Left ventricle myocardium inferior (tissue), 1 donor: Measurements from ENCODE around the gene PDHX. TPM values are rescaled to one million over a fixed set of nuclear protein-coding genes. Genes with fewer than 3 reads are reported as not detected.

ENCODE experiments used
- DNase-seq: peaks from one replicate; pipeline ENCODE4 v3.0.0-alpha.2; 2020
- H3K27ac ChIP-seq: fragments of 200-600 bp; replicated peaks from 2 replicates; pipeline ENCODE4 v1.8.0; 2021
- H3K27me3 ChIP-seq: fragments of 200-600 bp; 2 replicates; pipeline ENCODE4 v1.8.0; 2021; ENCODE audit warnings: low read depth
- H3K36me3 ChIP-seq: fragments of 200-600 bp; 2 replicates; pipeline ENCODE4 v1.8.0; 2021
- H3K4me1 ChIP-seq: fragments of 200-600 bp; 2 replicates; pipeline ENCODE4 v1.8.0; 2021
- H3K4me3 ChIP-seq: fragments of 200-600 bp; 2 replicates; pipeline ENCODE4 v1.8.0; 2021; ENCODE audit warnings: mild to moderate bottlenecking, moderate library complexity
- H3K9me3 ChIP-seq: fragments of 200-600 bp; replicated peaks from 2 replicates; pipeline ENCODE4 v1.8.0; 2021
- CTCF ChIP-seq: fragments of 200-600 bp; IDR thresholded peaks from 2 replicates; pipeline ENCODE4 v1.8.0; 2021; ENCODE audit warnings: antibody characterized with exemption, mild to moderate bottlenecking, borderline replicate concordance
- intact Hi-C: fragments of 100-400 bp; cut with micrococcal nuclease; formaldehyde crosslinking; loops from one replicate; pipeline ENCODE4 v1.11.0; 2022
- total RNA-seq: library from RNA; stranded (reverse); fragmentation: NEBNext Ultra II Directional; extraction: Animal tissue kit (Norgen Biotek cat#: 25700); gene quantifications from one replicate; pipeline ENCODE4 v1.2.1, GENCODE V29; 2021
- donor health status: DM: no; HTN: yes; CAD: no; lungs with severe emphysema.

The PDHX gene
- total RNA-seq, 1 donor from 2014 or later: 157 TPM

DNA sequence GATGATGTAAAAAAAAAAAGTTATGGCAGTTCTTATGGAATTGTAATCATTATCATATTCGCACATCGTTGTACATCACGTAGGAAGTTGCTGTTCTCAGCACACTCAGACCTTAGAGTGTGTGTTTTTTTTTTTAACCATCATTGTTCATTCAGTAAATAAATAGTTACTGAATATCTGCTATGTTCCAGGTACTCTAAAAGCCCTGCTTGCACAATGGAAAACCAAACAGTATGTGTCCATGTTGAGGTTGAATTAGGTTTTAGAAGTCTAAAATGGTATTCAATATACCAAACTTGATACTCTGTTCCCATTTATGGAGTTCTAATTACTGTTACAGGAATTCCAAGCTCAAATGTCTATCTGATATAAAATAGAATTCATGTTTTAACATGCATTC is 41.2 kb downstream of the PDHX start:
- Histone ChIP-seq H3K27me3 (no peaks in the 10 kb centered on the region), H3K4me3 (no peak overlapping the region), H3K27ac (no peak overlapping the region), H3K4me1 (peaks cover 26% of the 10 kb centered on the region), H3K9me3 (no peaks in the 10 kb centered on the region), H3K36me3 (peaks cover 11% of the 10 kb centered on the region)
- no peak for TF ChIP-seq CTCF
- intact Hi-C loops: no loop called here
- no peak for DNase-seq

DNA sequence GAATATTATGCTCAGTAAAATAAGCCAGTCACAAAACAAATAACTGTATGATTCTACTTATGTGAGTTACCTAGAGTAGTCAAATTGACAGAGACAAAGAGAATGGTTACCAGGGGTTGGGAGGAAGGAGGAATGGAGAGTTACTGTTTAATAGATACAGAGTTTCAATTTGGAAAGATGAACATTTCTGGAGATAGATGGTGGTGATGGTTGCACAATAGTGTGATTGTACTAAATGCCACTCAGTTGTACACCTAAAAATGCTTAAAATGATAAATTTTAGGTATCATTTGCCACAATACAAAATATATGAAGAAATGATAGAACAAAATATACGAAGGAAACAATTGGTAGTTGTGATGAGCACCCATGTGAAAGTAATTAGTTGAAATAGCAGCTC is 43.4 kb downstream of the PDHX start:
- no peak for TF ChIP-seq CTCF
- peaks cover 11% of the 10 kb centered on the region for H3K36me3 ChIP-seq
- intact Hi-C loops: no loop called here

GRCh38 chr11:34960277-34960676 is 43.9 kb downstream of the PDHX start:
- H3K4me3 ChIP-seq: no peak overlapping the region

More for the DNA sequence above, 43.4 kb downstream of the PDHX start:
- H3K27me3 ChIP-seq: no peaks in the 10 kb centered on the region
- DNase-seq: no peak
- H3K27ac ChIP-seq: no peak overlapping the region
- no peaks in the 10 kb centered on the region for H3K9me3 ChIP-seq
- H3K4me1 ChIP-seq: peaks cover 37% of the 10 kb centered on the region
- H3K4me3 ChIP-seq: no peak overlapping the region

GRCh38 chr11:34962034-34962433 is 45.6 kb downstream of the PDHX start:
- Histone ChIP-seq H3K27ac (no peak overlapping the region), H3K36me3 (peaks cover 20% of the 10 kb centered on the region), H3K9me3 (no peaks in the 10 kb centered on the region), H3K4me1 (peaks cover 32% of the 10 kb centered on the region), H3K27me3 (no peaks in the 10 kb centered on the region), H3K4me3 (no peak overlapping the region)
- TF ChIP-seq CTCF: no peak
- intact Hi-C loops: no loop called here
- no peak for DNase-seq

More at GRCh38 chr11:34960277-34960676, 43.9 kb downstream of the PDHX start:
- TF ChIP-seq CTCF: no peak
- Histone ChIP-seq H3K4me1 (peaks cover 34% of the 10 kb centered on the region), H3K36me3 (peaks cover 11% of the 10 kb centered on the region), H3K9me3 (no peaks in the 10 kb centered on the region), H3K27ac (no peak overlapping the region), H3K27me3 (no peaks in the 10 kb centered on the region)
- intact Hi-C loops: no loop called here
- DNase-seq: peak; percentile 26

- DNase-seq: no peak
- H3K9me3 ChIP-seq: no peaks in the 10 kb centered on the region
- H3K27ac ChIP-seq: no peak overlapping the region
- H3K36me3 ChIP-seq: peaks cover 19% of the 10 kb centered on the region
- no peaks in the 10 kb centered on the region for H3K27me3 ChIP-seq
- no peak overlapping the region for H3K4me3 ChIP-seq
- intact Hi-C loops: no loop called here
- no peak for TF ChIP-seq CTCF
- peaks cover 32% of the 10 kb centered on the region for H3K4me1 ChIP-seq
These were observed 46.9 kb downstream of the PDHX start for GRCh38 chr11:34963351-34963750.
